Breast epithelium (tissue), 4 donors: ENCODE results near the gene INTS1. TPM values are rescaled to one million over a fixed set of nuclear protein-coding genes. Genes with fewer than 3 reads are reported as not detected.

Experiments used
- DNase-seq, 2 donors: peaks; one replicate each; pipeline ENCODE4 v3.0.0-alpha.2; 2019; ENCODE audit warnings: low spot score in 2 of 2
- H3K27ac ChIP-seq, 2 donors: fragments of 200-600 bp; sonication (generic) in 1 of 2; one replicate each; pipeline ENCODE4 v1.5.1; 2016 to 2019; ENCODE audit warnings: mild to moderate bottlenecking in 1 of 2
- H3K27me3 ChIP-seq, 2 donors: fragments of 200-600 bp; sonication (generic) in 1 of 2; one replicate each; pipeline versions ENCODE4 v1.5.1 to v1.6.0; 2017 to 2019; ENCODE audit warnings: control low read depth in 1 of 2, mild to moderate bottlenecking in 1 of 2
- H3K36me3 ChIP-seq: fragments of 200-600 bp; one replicate; pipeline ENCODE4 v1.5.1; 2019
- H3K4me1 ChIP-seq, 2 donors: fragments of 200-600 bp; sonication (generic); one replicate each; pipeline ENCODE4 v1.5.1; 2016 to 2019; ENCODE audit warnings: control low read depth in 1 of 2
- H3K4me3 ChIP-seq, 3 donors: fragments of 200-600 bp; sonication (generic); 1 replicate in 2 of 3; 2 replicates in 1 of 3; pipeline ENCODE4 v1.5.1; 2016 to 2019; ENCODE audit warnings: mild to moderate bottlenecking in 3 of 3, moderate library complexity in 2 of 3
- H3K9me3 ChIP-seq, 2 donors: fragments of 200-600 bp; sonication (generic) in 1 of 2; one replicate each; pipeline ENCODE4 v1.5.1; 2016 to 2019; ENCODE audit warnings: control low read depth in 1 of 2
- POLR2A ChIP-seq: fragments of 450-650 bp; IDR thresholded peaks from one replicate; pipeline ENCODE4 v1.6.1; 2016; ENCODE audit warnings: antibody characterized with exemption, mild to moderate bottlenecking, moderate library complexity
- POLR2AphosphoS5 ChIP-seq, 3 donors: sonication (generic); formaldehyde crosslinking; IDR thresholded peaks; one replicate each; pipeline ENCODE4 v1.6.1; 2017; ENCODE audit warnings: antibody characterized with exemption in 3 of 3
- intact Hi-C: fragments of 100-400 bp; cut with DNase I; formaldehyde crosslinking; loops from one replicate; pipeline ENCODE4 v1.15.1; 2023; ENCODE audit warnings: low total_unique reads
- total RNA-seq, 3 donors: library from RNA; depleted of rRNA; stranded (reverse); fragments of >200 nt; gene quantifications; one replicate each; pipeline ENCODE4 v1.1.0, GENCODE V29; 2016
- TF ChIP-seq, protein P1 (sequence below), 3 donors: fragments of 450-650 bp; IDR thresholded peaks; one replicate each; pipeline ENCODE4 v1.5.1; 2016 to 2017; ENCODE audit warnings: antibody characterized with exemption in 3 of 3, mild to moderate bottlenecking in 3 of 3, moderate library complexity in 3 of 3

INTS1 gene
- total RNA-seq, 3 donors from 2014 or later, result 27.5 to 32.1 (median 27.7) TPM

DNA sequence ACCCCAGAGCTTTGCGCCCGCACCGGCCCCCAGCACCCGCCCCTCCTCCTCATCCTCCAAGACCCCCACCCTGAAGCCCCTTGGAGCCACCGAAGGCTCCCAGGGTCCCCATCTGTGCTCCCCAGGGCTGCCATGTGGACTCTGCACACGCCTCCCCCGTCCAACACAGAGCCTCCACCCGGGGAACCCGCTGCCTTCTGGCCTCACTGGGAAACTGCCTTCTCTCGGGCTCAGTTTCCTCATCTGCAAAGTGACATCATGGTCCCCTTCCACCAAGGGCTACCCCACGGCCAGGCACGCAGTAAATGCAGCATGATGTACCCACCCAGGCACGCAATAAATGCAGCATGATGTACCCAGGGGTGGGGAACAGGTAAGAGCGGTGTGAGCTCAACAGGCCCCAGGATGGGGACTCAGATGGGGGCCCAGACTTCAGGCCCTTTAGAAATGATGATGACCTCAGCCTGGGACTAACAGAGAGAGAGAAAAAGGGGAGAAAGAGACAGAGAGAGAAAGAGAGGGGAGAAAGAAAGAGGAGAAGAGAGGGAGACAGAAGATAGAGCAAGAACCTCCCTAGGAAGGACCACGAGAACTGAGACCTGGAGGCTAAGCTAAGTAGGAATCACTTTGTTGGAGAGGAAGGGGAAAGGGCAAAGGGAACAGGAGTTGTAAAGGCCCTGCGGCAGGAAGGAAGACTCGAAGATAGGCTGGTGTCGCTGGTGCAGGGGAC lies 42.4 kb downstream of the INTS1 start:
- no peaks in the 10 kb centered on the region for H3K27me3 ChIP-seq
- H3K4me3 ChIP-seq, result peak overlapping the region in 2 of 3 donors; percentile 81

DNA sequence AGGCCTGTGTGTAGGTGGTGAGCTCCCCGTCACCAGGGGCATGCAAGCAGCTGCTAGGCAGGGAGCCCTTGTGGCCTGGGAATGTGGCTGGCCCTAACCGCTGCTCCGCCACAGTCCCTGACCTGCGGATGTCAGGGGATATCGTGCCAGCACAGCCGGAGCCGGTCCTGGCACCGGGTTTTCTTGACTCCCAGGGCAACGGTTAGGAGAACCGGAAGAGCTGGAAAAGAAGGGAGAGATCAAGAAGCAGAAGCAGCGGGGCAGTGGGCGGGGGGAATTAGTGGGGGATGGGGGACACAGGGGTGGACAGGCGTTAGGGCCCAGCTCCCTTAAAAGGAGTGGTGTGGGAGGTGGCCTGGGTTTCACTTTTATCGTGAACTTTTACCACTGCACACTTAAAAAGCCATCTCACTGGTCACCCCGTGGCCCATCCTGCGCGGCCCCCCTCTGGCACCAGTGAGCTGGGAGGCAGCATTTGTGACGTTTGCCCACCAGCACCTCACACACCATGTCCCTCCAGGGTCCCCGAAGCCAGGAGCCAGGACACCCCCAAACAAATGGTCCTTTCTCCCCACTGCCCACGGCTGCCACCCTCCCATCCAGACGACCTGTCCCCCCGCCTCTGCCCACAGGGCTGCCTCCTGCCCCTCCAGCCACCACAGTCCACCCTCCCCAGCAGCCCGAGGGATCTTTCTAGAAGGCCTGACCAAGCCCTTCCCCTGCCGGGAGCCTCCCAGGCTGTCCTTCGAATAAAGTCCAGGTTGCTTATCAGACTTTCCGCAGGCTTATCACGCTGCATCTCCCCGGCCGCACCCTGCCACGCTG lies 43.2 kb downstream of the INTS1 start:
- Histone ChIP-seq H3K27me3 (no peaks in the 10 kb centered on the region), H3K4me1 (peaks cover 0 to 5% of the 10 kb centered on the region in 2 donors), H3K27ac (peak overlapping the region; percentile 81 to 82)

More for the DNA sequence above, 42.4 kb downstream of the INTS1 start:
- Histone ChIP-seq H3K9me3 (no peaks in the 10 kb centered on the region), H3K27ac (peak overlapping the region; percentile 81 to 82), H3K36me3 (no peaks in the 10 kb centered on the region), H3K4me1 (peaks cover 0 to 5% of the 10 kb centered on the region in 2 donors)
- no peak for TF ChIP-seq POLR2AphosphoS5 (IDR thresholded peaks at IDR 0.05)
- no peak for TF ChIP-seq POLR2A
- TF ChIP-seq, protein P1, sequence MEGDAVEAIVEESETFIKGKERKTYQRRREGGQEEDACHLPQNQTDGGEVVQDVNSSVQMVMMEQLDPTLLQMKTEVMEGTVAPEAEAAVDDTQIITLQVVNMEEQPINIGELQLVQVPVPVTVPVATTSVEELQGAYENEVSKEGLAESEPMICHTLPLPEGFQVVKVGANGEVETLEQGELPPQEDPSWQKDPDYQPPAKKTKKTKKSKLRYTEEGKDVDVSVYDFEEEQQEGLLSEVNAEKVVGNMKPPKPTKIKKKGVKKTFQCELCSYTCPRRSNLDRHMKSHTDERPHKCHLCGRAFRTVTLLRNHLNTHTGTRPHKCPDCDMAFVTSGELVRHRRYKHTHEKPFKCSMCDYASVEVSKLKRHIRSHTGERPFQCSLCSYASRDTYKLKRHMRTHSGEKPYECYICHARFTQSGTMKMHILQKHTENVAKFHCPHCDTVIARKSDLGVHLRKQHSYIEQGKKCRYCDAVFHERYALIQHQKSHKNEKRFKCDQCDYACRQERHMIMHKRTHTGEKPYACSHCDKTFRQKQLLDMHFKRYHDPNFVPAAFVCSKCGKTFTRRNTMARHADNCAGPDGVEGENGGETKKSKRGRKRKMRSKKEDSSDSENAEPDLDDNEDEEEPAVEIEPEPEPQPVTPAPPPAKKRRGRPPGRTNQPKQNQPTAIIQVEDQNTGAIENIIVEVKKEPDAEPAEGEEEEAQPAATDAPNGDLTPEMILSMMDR (IDR thresholded peaks at IDR 0.05), result no peak
- intact Hi-C loops, result no loop called here
- DNase-seq, result no peak

GRCh38 chr7:1459920-1460820 lies 44.0 kb downstream of the INTS1 start:
- no peaks in the 10 kb centered on the region for H3K27me3 ChIP-seq
- intact Hi-C loops, result no loop called here
- peaks cover under 1 to 5% of the 10 kb centered on the region in 2 donors for H3K4me1 ChIP-seq
- H3K36me3 ChIP-seq, result no peaks in the 10 kb centered on the region
- no peaks in the 10 kb centered on the region for H3K9me3 ChIP-seq
- DNase-seq, result no peak
- peak in 1 of 3 donors; percentile 30 for TF ChIP-seq POLR2AphosphoS5 (IDR thresholded peaks at IDR 0.05)
- no peak for TF ChIP-seq POLR2A
- H3K27ac ChIP-seq, result peak overlapping the region; percentile 81 to 82
- H3K4me3 ChIP-seq, result peak overlapping the region; percentile 73 to 81 (median 81)

More for the DNA sequence above, 43.2 kb downstream of the INTS1 start:
- peak; percentile 57 to 69 for DNase-seq
- Histone ChIP-seq H3K36me3 (no peaks in the 10 kb centered on the region), H3K9me3 (no peaks in the 10 kb centered on the region), H3K4me3 (peak overlapping the region; percentile 73 to 81 (median 81))
- TF ChIP-seq POLR2A (no peak), POLR2AphosphoS5 (IDR thresholded peaks at IDR 0.05) (no peak)
- TF ChIP-seq, protein P1 (IDR thresholded peaks at IDR 0.05), result no peak
- intact Hi-C loops, result no loop called here

GRCh38 chr7:1459512-1459892 lies 44.7 kb downstream of the INTS1 start:
- Histone ChIP-seq H3K27me3 (no peaks in the 10 kb centered on the region), H3K4me1 (peaks cover 7% of the 10 kb centered on the region in 2 donors)

More at GRCh38 chr7:1459512-1459892, 44.7 kb downstream of the INTS1 start:
- Histone ChIP-seq H3K27ac (peak overlapping the region; percentile 81 to 82), H3K4me3 (peak overlapping the region; percentile 73 to 81 (median 81)), H3K36me3 (no peaks in the 10 kb centered on the region), H3K9me3 (no peaks in the 10 kb centered on the region)
- intact Hi-C loops, result no loop called here
- TF ChIP-seq, protein P1 (IDR thresholded peaks at IDR 0.05), result no peak
- TF ChIP-seq POLR2AphosphoS5 (IDR thresholded peaks at IDR 0.05) (no peak), POLR2A (no peak)
- DNase-seq, result peak; percentile 99 to 100
